GM23248 (cell line): ENCODE results near the gene PPM1H.

Source experiments
- EZH2 ChIP-seq: fragments of 200-600 bp; sonication (generic); IDR thresholded peaks from 2 replicates; pipeline ENCODE4 v1.6.1; 2018; ENCODE audit warnings: antibody characterized with exemption, mild to moderate bottlenecking; ENCODE audit not compliant: insufficient read depth, poor library complexity, severe bottlenecking
- EZH2phosphoT487 ChIP-seq: fragments of 200-600 bp; sonication (generic); IDR thresholded peaks from 2 replicates; pipeline ENCODE4 v1.6.1; 2018; ENCODE audit warnings: antibody characterized with exemption, moderate library complexity, mild to moderate bottlenecking, low read depth; ENCODE audit not compliant: insufficient read depth

DNA sequence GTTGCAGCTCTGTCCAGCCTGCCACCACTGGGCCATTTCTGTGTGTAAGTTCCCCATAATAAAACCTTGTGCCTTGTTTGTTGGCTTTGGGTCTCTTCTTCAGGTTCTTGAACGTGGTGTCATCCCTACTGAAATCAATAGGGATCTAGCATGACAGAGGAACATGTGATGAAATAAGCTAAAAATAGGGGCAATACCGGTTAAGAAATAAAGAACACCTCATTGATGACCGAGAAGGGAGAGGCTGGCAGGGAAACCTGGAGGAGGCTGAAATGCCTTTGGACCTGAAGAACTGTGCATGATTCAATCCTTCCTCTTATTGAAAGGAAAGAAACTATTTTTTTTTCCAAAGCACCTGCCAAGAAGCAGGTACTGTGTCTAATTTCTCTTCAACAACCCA is 172.3 kb downstream of the PPM1H start:
- TF ChIP-seq EZH2 (no peak), EZH2phosphoT487 (no peak)
